Measurements from ENCODE around the gene PABPN1.

Gene PABPN1

GRCh38 chr14:23372509-23372908 is 51.3 kb downstream of the PABPN1 start, which contains the start of gene IL25:
Gene IL25, plus strand, starts transcription at chr14:23372809.
- TF ChIP-seq CTCF (IDR thresholded peaks at IDR 0.05): no peak
- H3K27ac ChIP-seq: no peak within 1 kb of the TSS
- no peak for DNase-seq (ENCODE audit: low spot score)
- H3K4me3 ChIP-seq: no peak within 1 kb of the TSS

DNA sequence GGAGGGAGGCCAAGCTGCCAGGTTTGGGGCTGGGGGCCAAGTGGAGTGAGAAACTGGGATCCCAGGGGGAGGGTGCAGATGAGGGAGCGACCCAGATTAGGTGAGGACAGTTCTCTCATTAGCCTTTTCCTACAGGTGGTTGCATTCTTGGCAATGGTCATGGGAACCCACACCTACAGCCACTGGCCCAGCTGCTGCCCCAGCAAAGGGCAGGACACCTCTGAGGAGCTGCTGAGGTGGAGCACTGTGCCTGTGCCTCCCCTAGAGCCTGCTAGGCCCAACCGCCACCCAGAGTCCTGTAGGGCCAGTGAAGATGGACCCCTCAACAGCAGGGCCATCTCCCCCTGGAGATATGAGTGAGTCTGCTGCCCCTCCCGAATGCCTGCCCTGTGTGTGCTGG is 51.8 kb downstream of the PABPN1 start:
- no peak overlapping the region for H3K27ac ChIP-seq
- no peak for DNase-seq (ENCODE audit: low spot score)
- TF ChIP-seq CTCF (IDR thresholded peaks at IDR 0.05): no peak
- no peak overlapping the region for H3K4me3 ChIP-seq
